ENCODE data around the gene TTYH3. TPM values are rescaled to one million over a fixed set of nuclear protein-coding genes. Genes with fewer than 3 reads are reported as not detected.

The TTYH3 gene
- total and polyA plus RNA-seq, 2 experiments from 2014 or later: 46.3 to 108 TPM

- Histone ChIP-seq H3K27ac (peak overlapping the region; percentile 83), H3K79me2 (no peaks in the 10 kb centered on the region), H3K36me3 (replicated peaks; ENCODE audit: insufficient read depth, low read depth) (no peaks in the 10 kb centered on the region), H3K27me3 (no peaks in the 10 kb centered on the region), H3K4me2 (no peak overlapping the region), H4K20me1 (ENCODE audit: insufficient read depth, poor library complexity, severe bottlenecking) (no peaks in the 10 kb centered on the region), H3K9me2 (replicated peaks; ENCODE audit: insufficient read depth) (no peaks in the 10 kb centered on the region), H2AFZ (no peak overlapping the region), H3K4me1 (ENCODE audit: insufficient read depth) (peaks cover 27% of the 10 kb centered on the region), H3K9me3 (ENCODE audit: low read depth) (no peaks in the 10 kb centered on the region), H3K4me3 (no peak overlapping the region)
- TF ChIP-seq CTCF (IDR thresholded peaks at IDR 0.05; ENCODE audit: poor library complexity) (no peak), EZH2 (IDR thresholded peaks at IDR 0.05; ENCODE audit: borderline replicate concordance) (no peak), EZH2phosphoT487 (IDR thresholded peaks at IDR 0.05; ENCODE audit: low read depth, severe bottlenecking, unreplicated experiment) (no peak)
- DNase-seq (ENCODE audit: low spot score): no peak
- WGBS (ENCODE audit: low lambda C conversion rate, missing lambda C conversion rate): 91% methylated on average over 10 of the region's 15 CpGs
Observed at GRCh38 chr7:2612445-2613097, 19.2 kb upstream of the TTYH3 start.

- Histone ChIP-seq H4K20me1 (ENCODE audit: insufficient read depth, poor library complexity, severe bottlenecking) (no peaks in the 10 kb centered on the region), H3K79me2 (no peaks in the 10 kb centered on the region), H3K27me3 (no peaks in the 10 kb centered on the region), H2AFZ (no peak overlapping the region), H3K9me3 (ENCODE audit: low read depth) (no peaks in the 10 kb centered on the region), H3K4me1 (ENCODE audit: insufficient read depth) (peaks cover 34% of the 10 kb centered on the region), H3K4me2 (peak overlapping the region; percentile 59), H3K9me2 (replicated peaks; ENCODE audit: insufficient read depth) (no peaks in the 10 kb centered on the region), H3K36me3 (replicated peaks; ENCODE audit: insufficient read depth, low read depth) (no peaks in the 10 kb centered on the region), H3K4me3 (no peak overlapping the region), H3K27ac (peak overlapping the region; percentile 83)
- 85% methylated on average over 19 of the region's 19 CpGs for WGBS (ENCODE audit: low lambda C conversion rate, missing lambda C conversion rate)
- TF ChIP-seq EZH2phosphoT487 (IDR thresholded peaks at IDR 0.05; ENCODE audit: low read depth, severe bottlenecking, unreplicated experiment) (no peak), CTCF (IDR thresholded peaks at IDR 0.05; ENCODE audit: poor library complexity) (no peak), EZH2 (IDR thresholded peaks at IDR 0.05; ENCODE audit: borderline replicate concordance) (no peak)
- DNase-seq (ENCODE audit: low spot score): no peak
Observed at GRCh38 chr7:2613098-2613930, 18.5 kb upstream of the TTYH3 start.

DNA sequence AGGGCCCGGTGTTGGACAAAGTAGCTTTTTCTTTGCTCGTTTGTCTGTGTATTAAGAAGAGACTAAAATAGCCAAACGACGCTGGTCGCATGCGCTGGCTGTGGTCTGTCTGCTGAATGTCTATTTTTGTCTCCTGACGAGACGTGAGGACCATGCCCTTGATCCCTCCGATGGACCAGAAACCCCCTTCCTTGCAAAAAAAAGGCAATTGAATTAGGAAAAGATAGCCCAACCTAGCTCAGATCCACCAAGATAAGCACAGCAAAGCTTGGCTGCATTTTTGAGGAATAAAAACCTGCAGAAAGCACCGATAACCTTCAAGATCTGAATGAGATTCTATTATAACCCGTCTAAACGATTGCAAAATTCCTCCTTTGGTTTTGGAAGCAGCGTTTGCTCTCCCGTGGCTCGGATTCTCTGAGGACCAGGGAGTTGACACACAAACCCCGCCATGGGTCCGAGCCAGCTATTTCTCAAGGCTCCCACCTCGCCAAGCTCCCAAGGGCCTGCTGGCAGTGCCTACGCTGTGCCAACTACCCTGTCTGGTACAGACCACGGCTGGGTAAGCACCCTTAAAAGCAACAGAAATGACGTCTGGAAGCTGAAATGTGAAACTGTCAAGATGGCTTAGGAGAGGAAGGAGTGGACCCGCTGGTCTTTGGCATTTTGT, 17.7 kb upstream of the TTYH3 start:
- Histone ChIP-seq H3K36me3 (replicated peaks; ENCODE audit: insufficient read depth, low read depth) (no peaks in the 10 kb centered on the region), H2AFZ (no peak overlapping the region), H3K4me2 (peak overlapping the region; percentile 59), H3K79me2 (no peaks in the 10 kb centered on the region), H3K27me3 (no peaks in the 10 kb centered on the region), H4K20me1 (ENCODE audit: insufficient read depth, poor library complexity, severe bottlenecking) (no peaks in the 10 kb centered on the region), H3K9me2 (replicated peaks; ENCODE audit: insufficient read depth) (no peaks in the 10 kb centered on the region), H3K9me3 (ENCODE audit: low read depth) (no peaks in the 10 kb centered on the region), H3K4me3 (no peak overlapping the region), H3K27ac (peak overlapping the region; percentile 83), H3K4me1 (ENCODE audit: insufficient read depth) (peaks cover 42% of the 10 kb centered on the region)
- WGBS (ENCODE audit: low lambda C conversion rate, missing lambda C conversion rate): 79% methylated on average over 22 of the region's 22 CpGs
- no peak for DNase-seq (ENCODE audit: low spot score)
- TF ChIP-seq EZH2 (IDR thresholded peaks at IDR 0.05; ENCODE audit: borderline replicate concordance): no peak
- TF ChIP-seq EZH2phosphoT487 (IDR thresholded peaks at IDR 0.05; ENCODE audit: low read depth, severe bottlenecking, unreplicated experiment): no peak
- no peak for TF ChIP-seq CTCF (IDR thresholded peaks at IDR 0.05; ENCODE audit: poor library complexity)

Data from hepatocyte (in vitro differentiated cells).